NCI-H187 treated with DMSO at 0.1 percent for 48 hours (cell line): ENCODE results near the gene COX14.
"Not testable (repeated sequence)": the region's sequence is repeated elsewhere in the genome, so short reads cannot be mapped to it uniquely, and the experiment has no call there.

ENCODE experiments used
- DNase-seq: peaks from one replicate; lab custom pipeline; 2025; lab: John Stamatoyannopoulos, UW

Gene COX14

GRCh38 chr12:50154947-50155346, 42.9 kb downstream of the COX14 start:
- DNase-seq, result not testable (repeated sequence)

DNA sequence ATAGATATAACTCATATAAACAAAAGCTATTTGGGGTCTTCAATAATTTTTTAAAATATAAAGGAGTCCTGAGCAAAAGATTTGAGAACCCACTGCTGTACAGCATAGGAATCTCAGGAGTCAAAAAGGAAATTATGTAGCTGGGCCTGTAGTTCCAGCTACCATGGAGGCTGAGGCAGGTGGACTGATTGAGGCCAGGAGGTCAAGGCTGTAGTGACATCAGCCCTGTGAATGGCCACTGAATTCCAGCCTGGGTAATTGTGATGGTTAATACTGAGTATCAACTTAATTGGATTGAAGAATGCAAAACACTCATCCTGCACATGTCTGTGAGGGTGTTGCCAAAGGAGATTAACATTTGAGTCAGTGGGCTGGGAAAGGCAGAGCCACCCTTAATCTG, 44.6 kb downstream of the COX14 start:
- DNase-seq, result no peak

DNA sequence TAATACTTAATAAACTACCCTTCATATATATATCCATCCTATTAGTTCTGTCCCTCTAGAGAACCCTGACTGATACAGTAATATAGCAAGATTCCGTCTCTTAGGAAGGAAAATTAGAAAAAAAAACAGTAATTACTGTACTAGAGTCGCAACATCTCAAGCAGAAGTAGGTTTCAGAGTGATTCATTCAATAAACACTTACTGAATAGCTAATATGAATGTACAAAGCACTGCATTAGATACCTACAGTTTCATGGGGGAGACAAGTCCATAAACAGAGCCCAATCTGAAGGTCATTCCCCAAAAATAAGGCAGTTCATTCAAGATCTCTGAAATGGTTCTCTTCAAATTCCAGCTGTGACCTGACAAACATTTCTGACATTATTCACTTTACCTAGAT, 45.2 kb downstream of the COX14 start:
- no peak for DNase-seq

DNA sequence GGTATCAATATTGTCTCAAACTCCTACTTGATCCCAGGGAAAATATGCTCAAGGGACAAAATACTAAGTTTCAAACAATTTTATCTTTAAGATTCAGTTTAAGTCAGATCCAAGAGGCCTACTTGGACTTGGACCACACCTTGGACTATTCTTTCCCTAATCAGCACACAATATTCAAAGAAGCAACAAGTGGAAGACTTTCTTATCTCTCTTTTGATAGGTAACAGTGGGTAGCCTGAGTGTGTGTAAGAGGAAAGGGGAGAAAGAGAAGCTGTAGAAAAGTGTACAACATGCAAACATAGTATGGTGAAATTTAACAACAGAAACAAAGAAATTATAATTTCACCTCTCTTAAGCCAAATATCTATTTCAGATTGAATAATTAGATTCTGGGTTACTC, 48.6 kb downstream of the COX14 start:
- no peak for DNase-seq

DNA sequence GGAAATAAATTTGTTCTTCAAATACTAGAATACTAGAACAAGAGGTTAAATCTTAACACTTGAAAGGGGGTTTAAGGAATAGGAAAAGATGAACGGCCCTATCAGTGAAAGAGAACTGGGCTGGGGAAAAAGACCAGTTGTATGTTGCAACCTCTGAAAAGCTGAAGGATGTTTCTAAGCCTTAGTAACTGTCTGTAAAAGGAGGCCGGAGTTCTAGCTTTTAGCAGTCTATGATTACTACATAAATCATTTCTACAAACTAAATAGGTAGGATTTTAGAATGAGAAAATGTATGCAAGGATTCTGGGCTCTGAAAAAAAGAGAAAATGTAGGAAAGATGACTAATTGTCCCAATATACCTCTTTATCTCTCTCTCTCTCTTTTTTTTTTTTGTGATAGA, 50.2 kb downstream of the COX14 start:
- no peak for DNase-seq

- no peak for DNase-seq
Observed at GRCh38 chr12:50164963-50165362, 52.9 kb downstream of the COX14 start.

GRCh38 chr12:50166799-50167048, 54.7 kb downstream of the COX14 start:
- no peak for DNase-seq

- peak; percentile 96 for DNase-seq
Observed at GRCh38 chr12:50167049-50167828, 55.2 kb downstream of the COX14 start, which contains the start of gene CERS5. TSS of gene CERS5 (minus strand) at chr12:50167369. CDS start at chr12:50167297, 72 bp downstream.
